Measurements from ENCODE around the gene ZNF521.

The ZNF521 gene

GRCh38 chr18:25351777-25352628 is at the start of gene ZNF521:
Gene ZNF521 (minus strand): TSS chr18:25352166. CDS start chr18:25350946, 1,220 bp downstream.
- DNase-seq (ENCODE audit: low read depth): peak; percentile 24

GRCh38 chr18:25399554-25399953 is 47.6 kb upstream of the ZNF521 start:
- DNase-seq (ENCODE audit: low read depth): no peak

- DNase-seq (ENCODE audit: low read depth): no peak
Observed at GRCh38 chr18:25392192-25392591, 40.2 kb upstream of the ZNF521 start.

- DNase-seq (ENCODE audit: low read depth): no peak
Observed at GRCh38 chr18:25373432-25374179, 21.6 kb upstream of the ZNF521 start.

GRCh38 chr18:25370391-25370790 is 18.4 kb upstream of the ZNF521 start:
- no peak for DNase-seq (ENCODE audit: low read depth)

- no peak for DNase-seq (ENCODE audit: low read depth)
Observed at GRCh38 chr18:25365242-25365641, 13.3 kb upstream of the ZNF521 start.

- DNase-seq (ENCODE audit: low read depth): no peak
Observed at GRCh38 chr18:25364732-25365131, 12.8 kb upstream of the ZNF521 start.

- DNase-seq (ENCODE audit: low read depth): no peak
Observed at GRCh38 chr18:25360301-25360899, 8.4 kb upstream of the ZNF521 start.

- DNase-seq (ENCODE audit: low read depth): no peak
Observed at GRCh38 chr18:25353080-25353479, 1.1 kb upstream of the ZNF521 start.

GRCh38 chr18:25352629-25353005 is 651 bp upstream of the ZNF521 start:
- no peak for DNase-seq (ENCODE audit: low read depth)

GRCh38 chr18:25351280-25351775 is 638 bp downstream of the ZNF521 start:
- DNase-seq (ENCODE audit: low read depth): no peak

GRCh38 chr18:25350489-25351251 is 1.3 kb downstream of the ZNF521 start:
- no peak for DNase-seq (ENCODE audit: low read depth)

GRCh38 chr18:25349926-25350487 is 2.0 kb downstream of the ZNF521 start:
- DNase-seq (ENCODE audit: low read depth): no peak

- no peak for DNase-seq (ENCODE audit: low read depth)
Observed at GRCh38 chr18:25349131-25349925, 2.6 kb downstream of the ZNF521 start.

GRCh38 chr18:25348386-25349130 is 3.4 kb downstream of the ZNF521 start:
- DNase-seq (ENCODE audit: low read depth): no peak

GRCh38 chr18:25346561-25346960 is 5.4 kb downstream of the ZNF521 start:
- no peak for DNase-seq (ENCODE audit: low read depth)

GRCh38 chr18:25345081-25345866 is 6.7 kb downstream of the ZNF521 start:
- no peak for DNase-seq (ENCODE audit: low read depth)

- DNase-seq (ENCODE audit: low read depth): no peak
Observed at GRCh38 chr18:25341831-25342230, 10.1 kb downstream of the ZNF521 start.

GRCh38 chr18:25340762-25341161 is 11.2 kb downstream of the ZNF521 start:
- no peak for DNase-seq (ENCODE audit: low read depth)

Measured in activated gamma-delta T cell treated with anti-CD3 and anti-CD28 coated beads, Interleukin-2, amount 50 U/mL, for 16 hours (primary cell).